CD14-positive monocyte (primary cell): ENCODE data around the gene CST11. TPM values are rescaled to one million over a fixed set of nuclear protein-coding genes. Genes with fewer than 3 reads are reported as not detected.

Experiments used
- DNase-seq, 3 donors: peaks; one replicate each; pipeline ENCODE4 v3.0.0-alpha.2; 2011 to 2022
- H2AFZ ChIP-seq: 2 replicates; pipeline ENCODE4 v1.6.0; 2012; ENCODE audit warnings: mild to moderate bottlenecking, low read depth, low read length, inconsistent platforms; ENCODE audit not compliant: insufficient read depth, poor library complexity, severe bottlenecking
- H3K27ac ChIP-seq, 2 donors: 1 replicate in 1 of 2; 2 replicates in 1 of 2; pipeline ENCODE4 v1.5.1; 2012 to 2013; ENCODE audit warnings: low read length in 2 of 2, control low read depth in 1 of 2, inconsistent platforms in 1 of 2, low read depth in 1 of 2, mild to moderate bottlenecking in 1 of 2
- H3K27me3 ChIP-seq, 2 donors: one replicate each; pipeline versions ENCODE4 v1.6.0 to v1.6.1; 2011 to 2013; ENCODE audit warnings: low read length in 2 of 2; ENCODE audit not compliant: control insufficient read depth in 2 of 2, insufficient read depth in 2 of 2
- H3K36me3 ChIP-seq, 2 donors: replicated peaks in 1 of 2; 1 replicate in 1 of 2; 2 replicates in 1 of 2; pipeline versions ENCODE4 v1.5.1 to v1.6.1; 2012 to 2013; ENCODE audit warnings: low read length in 2 of 2, control low read depth in 1 of 2, inconsistent platforms in 1 of 2, mild to moderate bottlenecking in 1 of 2; ENCODE audit not compliant: insufficient read depth in 2 of 2, control insufficient read depth in 1 of 2
- H3K4me1 ChIP-seq, 2 donors: 1 replicate in 1 of 2; 2 replicates in 1 of 2; pipeline versions ENCODE4 v1.5.1 to v1.6.1; 2012 to 2013; ENCODE audit warnings: low read length in 2 of 2, control low read depth in 1 of 2, inconsistent platforms in 1 of 2, mild to moderate bottlenecking in 1 of 2, moderate library complexity in 1 of 2; ENCODE audit not compliant: insufficient read depth in 2 of 2, control insufficient read depth in 1 of 2
- H3K4me2 ChIP-seq: replicated peaks from 2 replicates; pipeline ENCODE3; 2012; ENCODE audit warnings: low read length, moderate library complexity, mild to moderate bottlenecking; ENCODE audit not compliant: poor library complexity, severe bottlenecking; ENCODE audit errors: extremely low read depth
- H3K4me3 ChIP-seq, 3 experiments: fragments of 200-600 bp in 1 of 3; sonication (generic) in 1 of 3; replicated peaks in 1 of 3; 1 replicate in 2 of 3; 2 replicates in 1 of 3; pipeline ENCODE4 v1.5.1; 2011 to 2013; ENCODE audit warnings: low read length in 3 of 3, mild to moderate bottlenecking in 3 of 3, control low read depth in 2 of 3, low read depth in 2 of 3, inconsistent platforms in 1 of 3, moderate library complexity in 1 of 3
- H3K79me2 ChIP-seq: 2 replicates; pipeline ENCODE4 v1.6.0; 2012; ENCODE audit warnings: mild to moderate bottlenecking, control low read depth, inconsistent platforms, low read length, moderate library complexity; ENCODE audit not compliant: insufficient read depth
- H3K9ac ChIP-seq: 2 replicates; pipeline ENCODE4 v1.6.0; 2017; ENCODE audit warnings: low read length, mild to moderate bottlenecking; ENCODE audit not compliant: insufficient read depth, poor library complexity, severe bottlenecking
- H3K9me3 ChIP-seq, 2 donors: replicated peaks in 1 of 2; 1 replicate in 1 of 2; 2 replicates in 1 of 2; pipeline versions ENCODE4 v1.5.1 to v1.6.1; 2012 to 2013; ENCODE audit warnings: low read length in 2 of 2, control low read depth in 1 of 2; ENCODE audit not compliant: control insufficient read depth in 1 of 2, insufficient read depth in 1 of 2
- H4K20me1 ChIP-seq: 2 replicates; pipeline ENCODE4 v1.6.0; 2012; ENCODE audit warnings: mild to moderate bottlenecking, low read length, control low read depth, moderate library complexity; ENCODE audit not compliant: insufficient read depth
- H3K27ac Mint-ChIP-seq, 7 donors: one replicate each; pipeline ENCODE4 v1.8.0; 2020; ENCODE audit warnings: mild to moderate bottlenecking in 7 of 7, mixed read lengths in 7 of 7, moderate library complexity in 6 of 7, inconsistent platforms in 2 of 7
- H3K27me3 Mint-ChIP-seq, 3 donors: one replicate each; pipeline ENCODE4 v1.8.0; 2021 to 2022; ENCODE audit warnings: low read depth in 3 of 3, mild to moderate bottlenecking in 3 of 3, mixed read lengths in 3 of 3, moderate library complexity in 3 of 3, inconsistent platforms in 1 of 3
- H3K36me3 Mint-ChIP-seq, 2 donors: one replicate each; pipeline ENCODE4 v1.8.0; 2020; ENCODE audit warnings: mixed read lengths in 2 of 2, inconsistent platforms in 1 of 2, mild to moderate bottlenecking in 1 of 2
- H3K4me1 Mint-ChIP-seq: one replicate; pipeline ENCODE4 v1.8.0; 2020; ENCODE audit warnings: mild to moderate bottlenecking, mixed read lengths
- H3K4me3 Mint-ChIP-seq, 2 donors: one replicate each; pipeline ENCODE4 v1.8.0; 2020; ENCODE audit warnings: mild to moderate bottlenecking in 2 of 2, mixed read lengths in 2 of 2, moderate library complexity in 1 of 2
- H3K9me3 Mint-ChIP-seq, 7 donors: one replicate each; pipeline ENCODE4 v1.8.0; 2020 to 2022; ENCODE audit warnings: mixed read lengths in 7 of 7, mild to moderate bottlenecking in 6 of 7, moderate library complexity in 6 of 7, inconsistent platforms in 2 of 7
- CTCF ChIP-seq: fragments of 200-600 bp; IDR thresholded peaks from one replicate; pipeline ENCODE4 v1.8.0; 2022; ENCODE audit warnings: antibody characterized with exemption, mild to moderate bottlenecking
- WGBS: methylation state at CpG from one replicate; pipeline ENCODE4 v1.1.5; 2013; ENCODE audit warnings: missing lambda C conversion rate; ENCODE audit not compliant: insufficient coverage; 5-methylcytosine and 5-hydroxymethylcytosine counted together
- intact Hi-C, 2 donors: fragments of 100-400 bp; cut with micrococcal nuclease; formaldehyde crosslinking; loops; one replicate each; pipeline versions ENCODE4 v1.15.0 to v1.15.1; 2023
- polyA plus RNA-seq, 3 donors: library from polyadenylated mRNA; depleted of rRNA in 1 of 3; unstranded in 2 of 3; stranded (reverse) in 1 of 3; fragments of 300-500 nt in 2 of 3; fragments of >200 nt in 1 of 3; fragmentation: Illumina TruSeq in 2 of 3; gene quantifications; 1 replicate in 2 of 3; 2 replicates in 1 of 3; pipeline ENCODE4 v1.2.3, GENCODE V29; 2012 to 2021

CST11 gene
- polyA plus RNA-seq, 3 donors = not detected

GRCh38 chr20:23434521-23435313, 18.0 kb downstream of the CST11 start:
- Histone ChIP-seq H3K36me3 (no peaks in the 10 kb centered on the region), H2AFZ (no peak overlapping the region), H3K27me3 (no peaks in the 10 kb centered on the region), H3K4me2 (no peak overlapping the region), H3K79me2 (no peaks in the 10 kb centered on the region), H3K4me1 (no peaks in the 10 kb centered on the region), H3K4me3 (no peak overlapping the region), H3K9ac (no peak overlapping the region), H3K27ac (no peak overlapping the region), H3K9me3 (no peaks in the 10 kb centered on the region), H4K20me1 (no peaks in the 10 kb centered on the region)
- no peaks in the 10 kb centered on the region for H3K9me3 Mint-ChIP-seq
- H3K4me3 Mint-ChIP-seq = no peak overlapping the region
- 90% methylated on average over 5 of the region's 7 CpGs for WGBS
- no peaks in the 10 kb centered on the region for H3K36me3 Mint-ChIP-seq
- intact Hi-C loops = no loop called here
- H3K4me1 Mint-ChIP-seq = no peaks in the 10 kb centered on the region
- no peak for DNase-seq
- H3K27me3 Mint-ChIP-seq = peaks cover under 1 to 2% (median 2%) of the 10 kb centered on the region in 3 donors
- no peak overlapping the region for H3K27ac Mint-ChIP-seq
- TF ChIP-seq CTCF = no peak

- H3K4me3 ChIP-seq = no peak overlapping the region
- Mint-ChIP-seq H3K4me3 (no peak overlapping the region), H3K36me3 (no peaks in the 10 kb centered on the region), H3K27ac (no peak overlapping the region), H3K9me3 (no peaks in the 10 kb centered on the region), H3K27me3 (peaks cover 0 to 2% (median 2%) of the 10 kb centered on the region in 3 donors), H3K4me1 (no peaks in the 10 kb centered on the region)
- no peak for TF ChIP-seq CTCF
- no peaks in the 10 kb centered on the region for H4K20me1 ChIP-seq
- H3K4me2 ChIP-seq = no peak overlapping the region
- WGBS = 86% methylated on average over 1 of the region's 3 CpGs
- H3K36me3 ChIP-seq = no peaks in the 10 kb centered on the region
- no peak overlapping the region for H2AFZ ChIP-seq
- H3K9me3 ChIP-seq = no peaks in the 10 kb centered on the region
- H3K4me1 ChIP-seq = no peaks in the 10 kb centered on the region
- no peak overlapping the region for H3K9ac ChIP-seq
- no peaks in the 10 kb centered on the region for H3K27me3 ChIP-seq
- no peak overlapping the region for H3K27ac ChIP-seq
- no peak for DNase-seq
- H3K79me2 ChIP-seq = no peaks in the 10 kb centered on the region
- intact Hi-C loops = no loop called here
Measured at GRCh38 chr20:23433628-23434027, 19.0 kb downstream of the CST11 start.
